ENCODE data around the gene CELF5. TPM values are rescaled to one million over a fixed set of nuclear protein-coding genes. Genes with fewer than 3 reads are reported as not detected.

Gene CELF5
- total RNA-seq, 2 donors from 2014 or later: 2.6 to 3.5 TPM

DNA sequence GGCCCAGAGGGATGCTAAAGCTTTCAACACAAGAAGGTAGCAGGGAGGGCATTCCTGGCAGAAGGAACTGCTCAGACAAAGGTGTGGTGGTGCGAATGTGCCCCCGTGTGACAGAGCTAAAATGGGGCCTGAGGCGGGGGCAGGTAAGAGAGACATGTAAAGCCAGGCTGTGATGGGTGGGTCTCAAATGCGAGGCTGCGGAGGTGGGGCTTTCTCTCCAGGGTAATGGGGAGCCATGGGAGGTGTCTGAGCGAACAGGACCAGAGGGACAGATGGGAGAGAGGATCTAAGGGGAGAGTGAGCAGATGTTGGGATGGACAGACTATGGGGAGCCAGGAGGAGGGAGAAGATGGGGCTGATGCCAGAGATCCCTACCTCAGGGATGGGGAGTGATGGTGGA, 97.2 kb downstream of the CELF5 start:
- no peaks in the 10 kb centered on the region for H3K36me3 ChIP-seq (ENCODE audit: control insufficient read depth, insufficient read depth, low read length)
- TF ChIP-seq, protein P1, sequence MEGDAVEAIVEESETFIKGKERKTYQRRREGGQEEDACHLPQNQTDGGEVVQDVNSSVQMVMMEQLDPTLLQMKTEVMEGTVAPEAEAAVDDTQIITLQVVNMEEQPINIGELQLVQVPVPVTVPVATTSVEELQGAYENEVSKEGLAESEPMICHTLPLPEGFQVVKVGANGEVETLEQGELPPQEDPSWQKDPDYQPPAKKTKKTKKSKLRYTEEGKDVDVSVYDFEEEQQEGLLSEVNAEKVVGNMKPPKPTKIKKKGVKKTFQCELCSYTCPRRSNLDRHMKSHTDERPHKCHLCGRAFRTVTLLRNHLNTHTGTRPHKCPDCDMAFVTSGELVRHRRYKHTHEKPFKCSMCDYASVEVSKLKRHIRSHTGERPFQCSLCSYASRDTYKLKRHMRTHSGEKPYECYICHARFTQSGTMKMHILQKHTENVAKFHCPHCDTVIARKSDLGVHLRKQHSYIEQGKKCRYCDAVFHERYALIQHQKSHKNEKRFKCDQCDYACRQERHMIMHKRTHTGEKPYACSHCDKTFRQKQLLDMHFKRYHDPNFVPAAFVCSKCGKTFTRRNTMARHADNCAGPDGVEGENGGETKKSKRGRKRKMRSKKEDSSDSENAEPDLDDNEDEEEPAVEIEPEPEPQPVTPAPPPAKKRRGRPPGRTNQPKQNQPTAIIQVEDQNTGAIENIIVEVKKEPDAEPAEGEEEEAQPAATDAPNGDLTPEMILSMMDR (conservative IDR thresholded peaks at IDR 0.05): no peak
- H3K27me3 Mint-ChIP-seq (ENCODE audit: insufficient read depth): peaks cover 18% of the 10 kb centered on the region
- H3K36me3 Mint-ChIP-seq (ENCODE audit: low read depth): no peaks in the 10 kb centered on the region
- no peak overlapping the region for H3K4me3 Mint-ChIP-seq
- H3K4me1 ChIP-seq (ENCODE audit: control insufficient read depth, insufficient read depth, low read length): no peaks in the 10 kb centered on the region
- H3K4me1 Mint-ChIP-seq: no peaks in the 10 kb centered on the region
- H3K9ac ChIP-seq (ENCODE audit: extremely low read depth, low read length, poor library complexity, severe bottlenecking): no peak overlapping the region
- no peak overlapping the region for H3K4me3 ChIP-seq (ENCODE audit: low read length)
- no peak overlapping the region for H3K27ac ChIP-seq (ENCODE audit: low read depth, low read length)
- no peaks in the 10 kb centered on the region for H3K9me3 Mint-ChIP-seq
- no peak for DNase-seq
- 50 to 66% methylated on average over 5 to 6 of the region's 6 CpGs for WGBS, 2 experiments (ENCODE audit: insufficient coverage in 1 of 2, insufficient read length in 1 of 2)
- H3K27ac Mint-ChIP-seq: no peak overlapping the region
- no peaks in the 10 kb centered on the region for H3K9me3 ChIP-seq (ENCODE audit: control insufficient read depth, low read length)
- H3K27me3 ChIP-seq (ENCODE audit: control insufficient read depth, insufficient read depth, low read length, poor library complexity, severe bottlenecking): peaks cover 14% of the 10 kb centered on the region

DNA sequence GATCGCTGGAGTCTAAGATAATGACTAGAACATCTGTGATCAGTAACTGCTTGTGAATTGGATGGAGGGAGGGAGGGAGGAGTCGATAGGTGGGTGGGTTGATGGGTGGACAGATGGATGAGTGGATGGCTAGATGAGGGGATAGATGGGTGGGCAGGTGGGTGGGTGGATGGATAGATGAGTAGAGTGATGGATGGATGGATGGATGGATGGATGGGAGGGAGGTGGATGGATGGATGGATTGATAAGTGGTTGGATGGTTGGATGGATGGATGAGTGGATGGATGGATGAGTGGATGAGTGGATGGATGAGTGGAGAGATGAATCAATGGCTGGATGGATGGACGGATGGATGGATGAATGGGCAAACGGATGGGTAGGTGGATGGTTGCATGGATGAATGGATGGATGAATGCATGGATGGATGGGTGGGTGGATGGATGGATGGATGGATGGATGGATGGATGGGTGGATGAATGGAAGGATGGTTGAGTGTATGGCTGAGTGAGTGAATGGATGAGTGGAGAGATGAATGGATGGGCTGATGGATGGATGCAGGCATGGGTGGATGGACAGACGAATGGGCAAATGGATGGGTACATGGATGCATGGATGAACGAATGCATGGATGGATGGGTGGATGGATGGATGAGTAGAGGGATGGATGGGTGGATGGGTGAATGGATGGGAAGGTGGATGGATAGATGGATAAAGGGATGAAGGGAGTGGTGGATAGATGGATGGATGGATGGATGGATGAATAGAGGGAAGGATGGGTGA, 97.9 kb downstream of the CELF5 start:
- no peak overlapping the region for H3K27ac Mint-ChIP-seq
- H3K27me3 Mint-ChIP-seq (ENCODE audit: insufficient read depth): peaks cover 19% of the 10 kb centered on the region
- DNase-seq: no peak
- H3K9me3 Mint-ChIP-seq: no peaks in the 10 kb centered on the region
- H3K4me1 Mint-ChIP-seq: no peaks in the 10 kb centered on the region
- H3K36me3 Mint-ChIP-seq (ENCODE audit: low read depth): no peaks in the 10 kb centered on the region
- Histone ChIP-seq H3K9ac (ENCODE audit: extremely low read depth, low read length, poor library complexity, severe bottlenecking) (no peak overlapping the region), H3K4me3 (ENCODE audit: low read length) (no peak overlapping the region), H3K27ac (ENCODE audit: low read depth, low read length) (no peak overlapping the region), H3K27me3 (ENCODE audit: control insufficient read depth, insufficient read depth, low read length, poor library complexity, severe bottlenecking) (peaks cover 14% of the 10 kb centered on the region), H3K4me1 (ENCODE audit: control insufficient read depth, insufficient read depth, low read length) (no peaks in the 10 kb centered on the region), H3K36me3 (ENCODE audit: control insufficient read depth, insufficient read depth, low read length) (no peaks in the 10 kb centered on the region), H3K9me3 (ENCODE audit: control insufficient read depth, low read length) (no peaks in the 10 kb centered on the region)
- H3K4me3 Mint-ChIP-seq: no peak overlapping the region
- TF ChIP-seq, protein P1 (conservative IDR thresholded peaks at IDR 0.05): no peak
- 71 to 73% methylated on average over 6 of the region's 6 CpGs for WGBS, 2 experiments (ENCODE audit: insufficient coverage in 1 of 2, insufficient read length in 1 of 2)

DNA sequence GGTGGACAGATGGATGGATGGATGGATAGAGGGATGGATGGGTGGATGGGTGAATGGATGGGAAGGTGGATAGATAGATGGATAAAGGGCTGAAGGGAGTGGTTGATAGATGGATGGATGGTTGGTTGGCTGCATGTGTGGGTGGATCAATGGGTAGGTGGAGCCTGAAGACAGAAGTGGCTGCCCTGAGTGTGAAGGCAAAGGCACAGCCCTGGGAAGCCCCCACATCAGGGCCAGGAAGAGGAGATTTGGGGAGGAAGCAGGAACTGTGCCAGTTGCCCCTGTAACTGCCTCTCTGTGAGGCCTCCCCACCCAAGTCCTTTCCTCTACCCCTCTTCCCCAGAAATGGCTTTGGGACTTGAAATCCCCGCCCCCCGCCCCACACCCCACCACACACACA, 98.6 kb downstream of the CELF5 start:
- Mint-ChIP-seq H3K4me3 (no peak overlapping the region), H3K27ac (no peak overlapping the region), H3K27me3 (ENCODE audit: insufficient read depth) (peaks cover 19% of the 10 kb centered on the region), H3K4me1 (no peaks in the 10 kb centered on the region), H3K9me3 (no peaks in the 10 kb centered on the region), H3K36me3 (ENCODE audit: low read depth) (no peaks in the 10 kb centered on the region)
- Histone ChIP-seq H3K9ac (ENCODE audit: extremely low read depth, low read length, poor library complexity, severe bottlenecking) (no peak overlapping the region), H3K36me3 (ENCODE audit: control insufficient read depth, insufficient read depth, low read length) (no peaks in the 10 kb centered on the region), H3K27me3 (ENCODE audit: control insufficient read depth, insufficient read depth, low read length, poor library complexity, severe bottlenecking) (peaks cover 14% of the 10 kb centered on the region), H3K27ac (ENCODE audit: low read depth, low read length) (no peak overlapping the region), H3K9me3 (ENCODE audit: control insufficient read depth, low read length) (no peaks in the 10 kb centered on the region), H3K4me1 (ENCODE audit: control insufficient read depth, insufficient read depth, low read length) (no peaks in the 10 kb centered on the region), H3K4me3 (ENCODE audit: low read length) (no peak overlapping the region)
- WGBS, 2 experiments (ENCODE audit: insufficient coverage in 1 of 2, insufficient read length in 1 of 2): no CpG with 5 or more reads among the region's 2 CpGs
- TF ChIP-seq, protein P1 (conservative IDR thresholded peaks at IDR 0.05): no peak
- DNase-seq: no peak

Data from endodermal cell (in vitro differentiated cells).